WI38 (cell line): ENCODE data around the gene ANTKMT.
"Not testable (repeated sequence)": the region's sequence is repeated elsewhere in the genome, so short reads cannot be mapped to it uniquely, and the experiment has no call there.

Experiments
- H3K4me3 ChIP-seq: 2 replicates; pipeline ENCODE4 v1.5.1; 2011; ENCODE audit warnings: low read depth, mild to moderate bottlenecking, control low read depth, low read length
- TF ChIP-seq, protein P1 (sequence below): IDR thresholded peaks from 2 replicates; pipeline ENCODE4 v1.5.1; 2012; ENCODE audit warnings: low read depth, mild to moderate bottlenecking, control low read depth, low read length

Gene ANTKMT

DNA sequence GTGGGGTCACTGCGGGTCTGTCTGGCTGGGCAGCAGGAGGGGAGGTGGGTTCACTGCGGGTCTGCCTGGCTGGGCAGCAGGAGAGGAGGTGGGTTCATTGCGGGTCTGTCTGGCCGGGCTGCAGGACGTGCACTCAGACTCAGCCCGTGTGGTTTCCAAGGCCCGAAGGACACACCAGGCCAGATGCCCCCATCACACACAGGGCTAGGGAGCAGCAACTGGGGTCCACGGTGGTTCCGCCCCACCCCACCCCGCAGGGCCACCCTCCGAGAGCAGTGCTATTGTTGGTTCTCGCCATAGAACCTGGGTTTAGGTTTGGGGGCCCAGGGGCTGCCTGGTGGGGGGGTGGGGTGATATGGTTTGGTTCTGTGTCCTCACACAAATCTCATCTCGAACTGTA lies 25.7 kb downstream of the ANTKMT start:
- TF ChIP-seq, protein P1, sequence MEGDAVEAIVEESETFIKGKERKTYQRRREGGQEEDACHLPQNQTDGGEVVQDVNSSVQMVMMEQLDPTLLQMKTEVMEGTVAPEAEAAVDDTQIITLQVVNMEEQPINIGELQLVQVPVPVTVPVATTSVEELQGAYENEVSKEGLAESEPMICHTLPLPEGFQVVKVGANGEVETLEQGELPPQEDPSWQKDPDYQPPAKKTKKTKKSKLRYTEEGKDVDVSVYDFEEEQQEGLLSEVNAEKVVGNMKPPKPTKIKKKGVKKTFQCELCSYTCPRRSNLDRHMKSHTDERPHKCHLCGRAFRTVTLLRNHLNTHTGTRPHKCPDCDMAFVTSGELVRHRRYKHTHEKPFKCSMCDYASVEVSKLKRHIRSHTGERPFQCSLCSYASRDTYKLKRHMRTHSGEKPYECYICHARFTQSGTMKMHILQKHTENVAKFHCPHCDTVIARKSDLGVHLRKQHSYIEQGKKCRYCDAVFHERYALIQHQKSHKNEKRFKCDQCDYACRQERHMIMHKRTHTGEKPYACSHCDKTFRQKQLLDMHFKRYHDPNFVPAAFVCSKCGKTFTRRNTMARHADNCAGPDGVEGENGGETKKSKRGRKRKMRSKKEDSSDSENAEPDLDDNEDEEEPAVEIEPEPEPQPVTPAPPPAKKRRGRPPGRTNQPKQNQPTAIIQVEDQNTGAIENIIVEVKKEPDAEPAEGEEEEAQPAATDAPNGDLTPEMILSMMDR, result no peak
- no peak overlapping the region for H3K4me3 ChIP-seq

DNA sequence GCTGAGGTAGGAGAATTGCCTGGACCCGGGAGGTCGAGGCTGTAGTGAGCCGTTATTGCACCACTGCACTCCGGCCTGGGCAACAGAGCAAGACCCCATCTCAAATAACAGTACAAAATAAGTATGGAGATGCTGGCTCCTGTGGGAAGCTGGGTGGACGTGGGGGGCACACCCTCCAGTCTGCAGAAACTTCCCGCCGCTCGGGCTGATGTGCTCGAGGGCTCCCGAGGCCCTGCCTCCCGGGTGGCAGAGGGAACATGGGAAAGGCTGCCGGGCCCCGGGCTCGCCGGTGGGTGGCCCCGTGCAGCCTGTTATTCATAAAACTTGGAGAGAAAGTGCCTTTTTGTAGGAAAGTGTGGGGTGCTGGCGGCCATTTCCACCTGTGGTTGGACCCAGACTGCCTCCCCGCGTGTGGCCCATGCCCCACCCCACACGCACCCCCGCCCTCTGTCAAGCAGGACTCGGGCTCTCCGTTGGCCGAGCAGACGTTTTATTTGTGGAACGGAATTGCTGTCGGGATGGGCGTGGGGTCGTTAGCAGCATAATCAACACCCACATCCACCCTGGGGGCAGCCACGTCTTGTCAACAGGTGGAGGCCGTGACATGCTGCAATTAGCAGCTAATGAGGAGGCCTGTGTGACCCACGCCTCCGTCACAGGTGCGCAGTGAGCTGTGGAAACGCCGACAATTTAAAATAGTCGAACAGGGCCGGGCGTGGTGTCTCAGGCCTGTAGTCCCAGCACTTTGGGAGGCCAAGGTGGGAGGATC lies 27.2 kb downstream of the ANTKMT start:
- TF ChIP-seq, protein P1, result no peak
- H3K4me3 ChIP-seq, result no peak overlapping the region

DNA sequence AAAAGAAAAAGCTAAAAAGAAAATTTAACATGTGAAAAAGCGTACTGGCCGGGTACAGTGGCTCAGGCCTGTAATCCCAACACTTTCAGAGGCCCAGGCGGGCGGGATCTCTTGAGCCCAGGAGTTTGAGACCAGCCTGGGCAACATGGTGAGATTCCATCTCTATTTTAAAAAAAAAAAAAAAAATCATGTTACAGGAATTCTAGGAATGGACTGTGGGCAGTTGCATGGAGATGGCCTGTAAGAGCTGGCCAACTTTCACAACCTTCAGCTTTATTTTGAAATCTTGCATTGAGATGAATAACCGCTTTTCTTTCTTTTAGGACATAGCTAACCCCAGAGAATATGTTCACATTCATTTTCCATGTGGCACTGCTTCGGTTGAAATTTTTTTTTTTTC lies 28.1 kb downstream of the ANTKMT start:
- H3K4me3 ChIP-seq, result no peak overlapping the region
- TF ChIP-seq, protein P1, result no peak

DNA sequence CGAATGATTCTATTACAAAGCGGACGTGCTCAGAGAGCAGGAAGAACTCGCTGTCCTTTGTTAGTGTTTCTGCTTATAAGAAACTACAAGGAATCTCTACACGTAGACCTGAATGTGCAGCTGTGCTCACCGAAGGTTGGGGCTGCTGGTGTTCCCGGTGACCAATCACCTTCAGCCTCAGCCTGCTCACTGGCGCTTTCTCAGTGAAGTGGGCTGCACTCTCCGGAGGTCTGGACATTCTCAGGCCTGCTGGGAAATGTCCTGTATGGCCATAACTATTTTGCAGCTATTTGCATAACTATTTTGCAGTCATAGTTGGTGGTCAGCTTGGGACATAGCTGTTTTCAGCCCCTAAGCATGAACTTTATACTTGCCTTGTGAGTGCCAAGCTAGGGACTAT lies 29.5 kb downstream of the ANTKMT start:
- TF ChIP-seq, protein P1, result no peak
- no peak overlapping the region for H3K4me3 ChIP-seq

DNA sequence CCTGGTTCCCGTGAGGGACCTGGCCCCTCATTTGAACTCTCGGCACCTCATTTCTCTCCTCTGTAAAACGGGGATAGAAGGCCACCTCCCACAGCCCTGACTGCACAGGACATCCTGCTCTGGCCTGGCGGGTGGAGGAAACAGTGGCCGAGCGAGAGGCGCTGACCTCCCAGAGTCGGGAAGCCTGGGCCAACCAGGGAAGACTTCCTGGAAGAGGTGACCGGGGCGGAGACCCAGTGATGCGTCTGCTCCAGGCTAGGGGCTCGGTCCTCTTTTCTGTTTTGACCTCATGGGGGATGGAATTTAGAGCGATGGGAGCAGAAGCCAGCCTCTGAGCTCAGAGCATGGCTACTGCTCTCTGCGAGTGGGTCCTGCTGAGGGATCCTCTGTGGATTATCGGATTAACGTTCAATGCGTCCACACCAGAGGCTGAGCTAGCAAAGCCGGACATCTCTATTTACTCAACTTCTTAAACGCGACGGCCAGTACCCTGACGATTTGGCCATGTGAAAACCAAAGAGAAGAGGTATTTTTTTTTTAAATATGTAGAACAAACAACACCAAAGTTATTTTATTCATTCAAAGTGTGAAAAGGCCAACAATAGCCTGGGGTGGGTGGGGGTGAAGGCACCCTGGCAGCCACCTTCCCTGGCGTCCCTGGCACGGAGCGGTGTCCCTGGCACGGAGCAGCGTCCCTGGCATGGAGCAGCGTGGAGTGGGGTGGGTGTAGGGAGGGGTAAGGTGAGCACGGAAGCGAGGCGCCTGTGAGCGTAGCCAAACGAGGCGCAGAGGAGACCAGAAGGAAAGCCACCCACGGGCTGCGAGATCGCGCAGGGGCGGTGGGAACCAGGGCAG lies 30.4 kb downstream of the ANTKMT start:
- H3K4me3 ChIP-seq, result no peak overlapping the region
- TF ChIP-seq, protein P1, result no peak

DNA sequence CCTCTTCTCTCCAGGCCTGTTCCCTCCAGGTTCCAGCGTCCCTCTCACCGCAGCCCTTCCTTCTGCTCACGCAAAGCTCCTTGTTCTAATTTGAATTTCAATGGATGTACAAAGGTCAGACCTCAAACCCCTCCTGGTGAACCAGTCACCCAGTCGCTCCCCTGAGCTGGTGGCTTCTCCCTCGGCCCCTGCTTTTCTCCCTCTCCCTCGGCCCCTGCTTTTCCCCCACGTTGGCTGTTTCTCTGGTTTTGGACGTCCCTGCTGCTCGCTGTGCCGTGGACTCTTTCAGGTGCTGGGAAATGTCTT lies 31.0 kb downstream of the ANTKMT start:
- TF ChIP-seq, protein P1, result no peak
- H3K4me3 ChIP-seq, result no peak overlapping the region

DNA sequence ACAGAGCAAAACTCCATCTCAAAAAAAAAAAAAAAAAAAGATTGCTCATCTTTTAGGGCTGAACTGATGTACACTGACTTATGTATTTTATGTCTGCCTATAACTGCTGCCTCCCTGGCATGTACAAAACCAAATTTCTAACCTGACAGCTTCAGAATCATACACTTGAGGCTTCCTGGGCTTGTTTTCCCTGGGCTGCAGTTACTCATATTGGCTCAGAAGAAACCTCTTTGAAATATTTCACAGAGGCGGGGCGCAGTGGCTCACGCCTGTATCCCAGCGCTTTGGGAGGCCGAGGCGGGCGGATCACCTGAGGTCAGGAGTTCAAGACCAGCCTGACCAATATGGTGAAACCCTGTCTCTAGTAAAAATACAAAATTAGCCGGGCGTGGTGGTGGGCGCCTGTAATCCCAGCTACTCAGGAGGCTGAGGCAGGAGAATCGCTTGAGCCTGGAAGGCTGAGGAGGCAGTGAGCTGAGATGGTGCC lies 33.2 kb downstream of the ANTKMT start:
- H3K4me3 ChIP-seq, result not testable (repeated sequence)
